Activated CD4-positive, alpha-beta T cell treated with anti-CD3 and anti-CD28 coated beads, Interleukin-2, amount 50 U/mL, for 16 hours (primary cell): ENCODE results near the gene HMGCS2.
A peak's percentile ranks its signal among the peaks of the same experiment; 100 is the strongest.

Experiments
- DNase-seq: peaks from one replicate; pipeline ENCODE4 v3.0.0-alpha.2; 2020

HMGCS2 gene

GRCh38 chr1:119768778-119769177, at the start of gene HMGCS2:
Gene HMGCS2 (minus strand): TSS chr1:119768905. CDS start chr1:119768844, 61 bp downstream.
- no peak for DNase-seq

- DNase-seq: no peak
Observed at GRCh38 chr1:119818181-119818580, 49.5 kb upstream of the HMGCS2 start.

DNA sequence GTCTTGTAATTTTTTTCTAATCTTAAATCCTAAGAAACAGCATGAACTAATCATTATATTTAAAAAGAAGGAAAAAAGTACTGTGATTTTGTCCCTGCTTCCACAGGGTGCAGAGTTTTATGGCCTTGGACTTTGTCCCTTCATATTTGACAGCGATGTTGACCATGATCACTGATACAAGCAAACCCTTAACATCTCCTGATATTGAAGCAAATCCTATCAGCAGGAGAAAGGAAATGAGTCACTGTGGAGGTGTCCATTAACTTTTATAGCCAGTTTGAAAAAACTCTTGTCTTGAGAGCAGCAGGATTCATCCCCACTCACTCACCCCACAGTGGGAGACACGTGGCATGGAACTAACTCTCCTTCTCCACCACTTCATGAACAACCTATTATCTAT, 47.7 kb upstream of the HMGCS2 start:
- DNase-seq: no peak

DNA sequence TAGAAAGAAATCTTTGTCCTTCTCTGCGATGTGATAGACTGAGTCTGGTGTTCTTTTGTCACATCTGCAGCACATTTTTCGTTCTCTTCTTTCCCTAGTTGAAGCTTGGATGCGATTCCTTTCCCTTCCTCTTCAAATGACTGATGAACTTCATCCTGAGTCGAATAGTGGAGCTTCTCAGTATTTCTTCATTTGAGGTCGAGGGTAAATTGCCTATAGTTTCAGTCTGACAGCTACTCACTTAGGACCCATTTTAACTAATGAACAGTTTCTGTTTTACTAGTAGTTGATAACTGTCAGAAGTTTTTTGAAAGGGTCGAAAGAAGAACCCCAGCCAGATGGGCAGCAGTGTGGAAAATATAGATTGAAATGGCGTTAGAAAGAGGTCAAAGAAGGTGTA, 47.2 kb upstream of the HMGCS2 start:
- DNase-seq: no peak

- no peak for DNase-seq
Observed at GRCh38 chr1:119815361-119815760, 46.7 kb upstream of the HMGCS2 start.

DNA sequence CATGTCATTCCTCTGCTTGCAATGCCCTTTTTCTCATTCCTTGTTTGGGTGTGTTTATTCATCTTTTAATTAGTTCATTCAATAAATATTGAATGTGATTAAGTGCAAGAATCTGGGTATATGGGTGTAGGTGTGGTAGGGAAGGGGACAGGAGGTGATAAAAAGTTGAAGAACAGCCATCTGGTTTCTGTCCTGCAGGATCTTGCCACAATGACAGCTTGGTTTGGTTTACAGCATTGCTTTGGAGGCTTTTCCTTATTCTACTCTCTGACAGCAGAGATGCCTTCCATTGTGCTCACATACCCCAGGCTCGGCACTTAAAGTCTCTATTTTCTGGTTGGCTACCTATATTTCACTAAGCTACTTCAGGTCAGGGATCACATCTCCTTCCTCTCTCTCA, 45.6 kb upstream of the HMGCS2 start:
- no peak for DNase-seq

- peak; percentile 30 for DNase-seq
Observed at GRCh38 chr1:119811985-119812557, 43.4 kb upstream of the HMGCS2 start.

GRCh38 chr1:119811387-119811786, 42.7 kb upstream of the HMGCS2 start, which contains the start of gene REG4:
Gene REG4 (minus strand): TSS chr1:119811460. CDS start chr1:119808769, 2,691 bp downstream.
- no peak for DNase-seq

GRCh38 chr1:119808972-119809550, 40.4 kb upstream of the HMGCS2 start:
- peak; percentile 72 for DNase-seq

DNA sequence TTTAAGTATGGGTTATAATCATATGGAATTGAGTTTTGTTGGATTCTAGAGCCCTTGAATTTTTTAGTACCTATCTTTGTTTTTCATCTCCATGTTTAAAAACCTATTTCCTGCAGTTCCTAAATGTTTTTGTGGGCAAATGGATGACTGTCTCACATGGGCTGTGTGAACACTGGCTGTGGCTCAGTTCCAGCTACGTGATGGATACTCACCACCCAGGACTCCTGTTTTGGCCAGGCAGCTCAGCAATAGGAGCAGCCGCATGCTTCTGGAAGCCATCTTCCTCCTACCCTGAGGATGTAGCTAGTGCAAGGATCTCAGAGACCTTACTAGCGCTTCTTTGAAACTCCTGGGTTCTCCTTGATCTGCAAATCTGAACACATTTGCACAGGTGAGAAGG, 39.8 kb upstream of the HMGCS2 start:
- no peak for DNase-seq

DNA sequence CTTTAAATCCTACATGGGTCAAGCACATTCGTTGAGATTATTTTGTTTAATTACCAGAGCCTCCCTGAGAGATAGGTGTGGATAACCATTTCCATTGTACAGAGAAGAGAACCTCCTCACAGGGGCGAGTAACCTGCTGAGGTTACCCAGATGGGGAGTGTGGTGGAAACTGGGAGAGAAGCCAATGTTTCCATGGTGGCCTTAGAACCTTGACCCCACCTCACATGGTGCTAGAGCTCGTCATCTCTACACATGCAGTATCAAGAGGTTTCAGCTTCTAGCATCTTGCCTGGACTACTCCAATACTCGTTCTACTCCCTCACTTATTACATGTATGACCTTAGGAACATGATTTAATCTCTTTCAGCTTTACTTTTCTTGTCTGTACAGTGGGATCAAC, 37.8 kb upstream of the HMGCS2 start:
- no peak for DNase-seq

- no peak for DNase-seq
Observed at GRCh38 chr1:119805746-119806145, 37.0 kb upstream of the HMGCS2 start.

DNA sequence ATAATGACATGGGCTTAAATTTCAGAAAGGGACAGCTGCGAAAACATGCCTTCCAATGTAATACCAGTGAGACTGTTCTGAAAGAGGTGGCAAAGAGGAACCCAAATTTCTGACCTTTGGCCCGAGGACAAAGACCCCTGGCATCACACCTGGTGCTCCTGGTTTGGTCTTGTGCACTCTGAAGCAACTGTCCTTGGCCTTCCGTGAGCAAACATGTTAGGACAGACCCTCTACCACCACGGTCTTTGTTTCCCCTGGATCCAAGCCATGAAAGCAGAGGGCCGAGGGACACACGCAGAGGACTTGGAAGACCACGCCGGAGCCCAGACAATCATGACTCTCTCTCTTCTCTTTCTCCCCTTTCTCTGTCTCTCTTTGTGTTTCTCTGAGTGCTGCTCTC, 36.5 kb upstream of the HMGCS2 start:
- DNase-seq: no peak

GRCh38 chr1:119799599-119800177, 31.0 kb upstream of the HMGCS2 start:
- DNase-seq: no peak

DNA sequence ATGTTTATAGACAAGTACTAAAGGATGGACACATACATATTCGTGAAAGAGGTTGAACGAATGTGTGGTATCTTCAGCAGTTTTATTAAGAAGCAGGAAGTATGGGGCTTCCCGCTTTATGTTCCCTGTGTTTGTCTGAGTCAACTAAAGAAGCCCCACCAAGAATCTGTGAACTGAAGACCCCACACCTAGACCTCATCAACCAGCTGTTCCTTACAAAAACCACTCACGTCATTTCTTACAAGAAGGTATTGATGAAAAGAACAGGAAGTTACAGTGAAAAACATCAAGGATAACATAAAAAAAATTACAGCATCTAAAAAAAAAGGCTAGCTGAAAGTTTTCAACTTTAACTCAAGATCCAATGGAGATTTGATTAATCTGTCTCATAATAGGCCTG, 30.3 kb upstream of the HMGCS2 start:
- DNase-seq: no peak

DNA sequence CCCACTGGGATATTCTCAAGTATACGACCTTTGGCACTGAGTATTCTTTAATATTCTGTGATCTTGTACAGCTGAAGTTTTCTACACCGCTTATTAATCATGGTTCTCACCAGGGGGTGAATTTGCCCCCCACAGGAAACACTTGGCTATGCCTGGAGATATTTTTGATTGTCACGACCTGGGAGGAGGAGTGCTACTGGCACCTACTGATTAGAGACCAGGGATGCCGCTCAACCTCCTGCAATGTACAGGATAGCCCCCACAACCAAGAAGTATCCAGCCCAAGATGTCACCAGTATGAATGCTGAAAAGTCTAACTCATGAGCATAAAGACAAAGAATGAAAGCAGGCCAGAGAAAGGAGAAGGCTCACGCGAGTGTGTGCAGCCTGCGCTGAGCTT, 28.9 kb upstream of the HMGCS2 start:
- DNase-seq: no peak

GRCh38 chr1:119797162-119797561, 28.5 kb upstream of the HMGCS2 start:
- no peak for DNase-seq

DNA sequence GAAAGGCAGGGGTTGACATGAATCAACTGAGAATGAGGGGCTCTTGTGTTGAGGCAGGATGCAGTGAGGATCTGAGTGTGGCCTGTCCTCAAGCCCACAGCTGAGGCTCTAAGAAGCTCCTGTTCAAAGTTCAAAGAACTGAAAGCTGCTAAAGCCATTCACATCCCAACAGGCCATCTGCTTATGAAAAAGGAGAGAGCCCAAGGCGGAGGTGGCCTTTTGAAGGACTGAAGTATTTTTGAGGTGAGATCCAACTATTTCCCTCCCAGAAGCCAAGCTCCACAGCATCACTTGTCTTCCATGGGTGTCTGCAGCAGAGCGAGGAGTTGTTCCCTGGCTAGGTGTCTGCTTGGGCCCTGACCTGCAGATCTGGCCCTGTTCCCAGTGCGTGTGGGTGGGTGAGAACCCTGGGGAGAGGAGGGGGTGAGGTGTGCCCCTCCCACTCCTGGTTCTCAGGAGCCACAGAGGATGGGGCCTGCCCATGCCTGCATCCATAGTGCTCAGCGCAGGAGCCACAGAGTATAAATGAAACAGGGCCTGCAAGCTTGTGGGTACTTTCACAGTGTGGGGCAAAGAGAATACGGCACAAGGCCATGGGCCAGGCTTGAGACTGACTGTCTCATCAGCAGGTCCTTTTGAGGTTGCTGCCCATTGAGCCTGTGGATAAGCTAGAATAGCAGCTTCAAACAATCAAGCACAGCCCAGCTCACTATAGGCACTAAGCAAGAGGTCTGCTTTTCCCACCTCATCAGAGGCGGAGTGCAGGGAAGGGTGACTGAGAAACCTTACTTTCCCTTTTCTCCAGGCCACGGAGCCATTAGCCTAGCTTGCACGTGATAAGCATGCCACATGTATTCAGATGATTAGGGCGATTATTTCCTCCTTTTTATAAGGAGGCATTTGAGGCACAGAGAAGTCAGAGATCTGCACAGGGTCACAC, 26.8 kb upstream of the HMGCS2 start:
- DNase-seq: no peak

GRCh38 chr1:119794876-119795240, 26.2 kb upstream of the HMGCS2 start:
- no peak for DNase-seq

- DNase-seq: no peak
Observed at GRCh38 chr1:119794230-119794875, 25.6 kb upstream of the HMGCS2 start.

GRCh38 chr1:119791377-119791776, 22.7 kb upstream of the HMGCS2 start:
- no peak for DNase-seq

DNA sequence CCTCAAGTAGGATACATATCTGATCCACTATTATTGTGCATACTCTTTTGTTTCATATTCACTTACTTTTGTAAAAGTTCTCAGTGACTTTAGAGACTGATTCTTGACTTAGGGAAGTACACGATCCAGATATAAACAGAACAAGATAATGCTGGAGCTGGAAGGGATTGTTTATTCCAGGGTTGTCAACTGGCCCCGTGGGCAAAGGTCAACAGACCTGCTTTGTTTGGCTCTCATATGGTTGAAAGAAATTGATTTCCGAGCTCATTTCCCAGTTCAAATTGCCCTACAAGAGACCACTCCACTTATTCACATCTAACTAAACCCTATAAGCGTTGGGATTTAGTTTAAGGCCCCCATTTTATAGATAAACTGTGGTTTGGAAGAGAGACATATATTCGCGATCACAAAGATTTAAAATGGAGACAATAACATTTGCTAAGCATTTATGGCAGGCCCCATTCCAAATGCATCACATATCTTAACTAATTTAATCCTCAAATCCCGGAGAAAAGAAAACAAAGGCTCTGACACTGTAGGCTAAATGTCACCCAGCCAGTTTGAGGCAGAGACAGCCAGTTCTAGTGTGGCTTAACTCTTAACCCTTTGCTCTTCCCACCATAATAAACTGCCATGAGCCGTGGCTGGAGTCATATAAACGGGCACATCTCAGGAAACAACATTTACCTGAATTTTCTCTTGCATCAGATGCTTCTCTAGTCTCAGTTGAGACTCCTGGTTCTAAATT, 21.9 kb upstream of the HMGCS2 start:
- no peak for DNase-seq
